Cardiac muscle cell (in vitro differentiated cells and primary cell): ENCODE results near the gene GMPPB. TPM values are rescaled to one million over a fixed set of nuclear protein-coding genes. Genes with fewer than 3 reads are reported as not detected.

Experiments used
- DNase-seq, 2 donors: peaks; one replicate each; pipeline versions ENCODE4 v3.0.0 to v3.0.0-alpha.2; 2010 to 2017; ENCODE audit warnings: low read depth in 1 of 2, low spot score in 1 of 2
- H3K27ac ChIP-seq: fragments of 200-600 bp; sonication (generic); 2 replicates; pipeline ENCODE4 v1.5.1; 2016
- H3K27me3 ChIP-seq: fragments of 200-600 bp; sonication (generic); 2 replicates; pipeline ENCODE4 v1.6.0; 2016; ENCODE audit warnings: control low read depth
- H3K36me3 ChIP-seq: fragments of 200-600 bp; sonication (generic); 2 replicates; pipeline ENCODE4 v1.5.1; 2016; ENCODE audit warnings: control low read depth
- H3K4me1 ChIP-seq: fragments of 200-600 bp; sonication (generic); 2 replicates; pipeline ENCODE4 v1.8.1; 2017; ENCODE audit warnings: low read depth, mild to moderate bottlenecking, mixed run types
- H3K4me3 ChIP-seq: fragments of 200-600 bp; sonication (generic); 2 replicates; pipeline ENCODE4 v1.5.1; 2016; ENCODE audit warnings: mild to moderate bottlenecking
- H3K9me3 ChIP-seq: fragments of 200-600 bp; sonication (generic); 2 replicates; pipeline ENCODE4 v1.5.1; 2017; ENCODE audit warnings: low read depth, mild to moderate bottlenecking, control low read depth
- CTCF ChIP-seq: IDR thresholded peaks from 2 replicates; pipeline ENCODE4 v1.5.1; 2012; ENCODE audit warnings: low read depth, mild to moderate bottlenecking, low read length
- polyA plus RNA-seq: library from polyadenylated mRNA; unstranded; fragments of >200 nt; fragmentation: Nextera tagmentation; extraction: Ambion mirVana; gene quantifications from 2 replicates; pipeline ENCODE4 v1.2.1, GENCODE V29; 2016
- total RNA-seq: library from RNA; depleted of rRNA; stranded (reverse); fragments of >200 nt; gene quantifications from 2 replicates; pipeline ENCODE4 v1.2.3, GENCODE V29; 2016

GMPPB gene
- total and polyA plus RNA-seq, 2 experiments from 2014 or later, result 27.6 to 29.3 TPM

GRCh38 chr3:49727924-49728361 lies 4.2 kb upstream of the GMPPB start:
- no peak for TF ChIP-seq CTCF
- H3K4me3 ChIP-seq, result no peak overlapping the region
- DNase-seq, result no peak
- H3K9me3 ChIP-seq, result no peaks in the 10 kb centered on the region
- H3K36me3 ChIP-seq, result peaks cover 26% of the 10 kb centered on the region
- no peaks in the 10 kb centered on the region for H3K27me3 ChIP-seq
- no peaks in the 10 kb centered on the region for H3K4me1 ChIP-seq
- H3K27ac ChIP-seq, result no peak overlapping the region

GRCh38 chr3:49727154-49727923 lies 3.6 kb upstream of the GMPPB start:
- no peak for TF ChIP-seq CTCF
- Histone ChIP-seq H3K4me3 (no peak overlapping the region), H3K36me3 (peaks cover 23% of the 10 kb centered on the region), H3K9me3 (no peaks in the 10 kb centered on the region), H3K27ac (no peak overlapping the region), H3K4me1 (no peaks in the 10 kb centered on the region), H3K27me3 (no peaks in the 10 kb centered on the region)
- no peak for DNase-seq

- no peak for DNase-seq
- Histone ChIP-seq H3K27me3 (no peaks in the 10 kb centered on the region), H3K4me1 (no peaks in the 10 kb centered on the region), H3K36me3 (peaks cover 18% of the 10 kb centered on the region), H3K4me3 (no peak overlapping the region), H3K9me3 (no peaks in the 10 kb centered on the region), H3K27ac (no peak overlapping the region)
- no peak for TF ChIP-seq CTCF
Measured at GRCh38 chr3:49725906-49726681, 2.3 kb upstream of the GMPPB start.

GRCh38 chr3:49724586-49724985 lies 835 bp upstream of the GMPPB start:
- H3K27me3 ChIP-seq, result no peaks in the 10 kb centered on the region
- peak overlapping the region; percentile 79 for H3K27ac ChIP-seq
- peak overlapping the region; percentile 59 for H3K4me3 ChIP-seq
- DNase-seq, result no peak
- H3K9me3 ChIP-seq, result no peaks in the 10 kb centered on the region
- no peaks in the 10 kb centered on the region for H3K4me1 ChIP-seq
- no peak for TF ChIP-seq CTCF
- H3K36me3 ChIP-seq, result peaks cover 16% of the 10 kb centered on the region

- DNase-seq, result peak; percentile 43 to 63
- TF ChIP-seq CTCF, result no peak
- no peaks in the 10 kb centered on the region for H3K27me3 ChIP-seq
- H3K4me1 ChIP-seq, result no peaks in the 10 kb centered on the region
- peak overlapping the region; percentile 59 for H3K4me3 ChIP-seq
- no peaks in the 10 kb centered on the region for H3K9me3 ChIP-seq
- H3K36me3 ChIP-seq, result peaks cover 16% of the 10 kb centered on the region
- H3K27ac ChIP-seq, result peak overlapping the region; percentile 80
Measured at GRCh38 chr3:49723296-49723627, 489 bp downstream of the GMPPB start.
